Stimulated activated CD8-positive, alpha-beta memory T cell treated with anti-CD3 and anti-CD28 coated beads, Interleukin-7, amount 100 ng/mL, for 4 hours (primary cell): ENCODE measurements around the gene RAB43.

Source experiments
- DNase-seq, 2 donors: peaks; one replicate each; pipeline ENCODE4 v3.0.0-alpha.2; 2020; ENCODE audit warnings: low read depth in 2 of 2

The RAB43 gene

GRCh38 chr3:129061888-129062834 is 59.4 kb downstream of the RAB43 start:
- DNase-seq = no peak

GRCh38 chr3:129061023-129061887 is 60.3 kb downstream of the RAB43 start:
- DNase-seq = no peak

- DNase-seq = no peak
Observed at GRCh38 chr3:129060276-129061022, 61.2 kb downstream of the RAB43 start, which contains the start of gene GP9. TSS of gene GP9 (plus strand) at chr3:129060779. CDS start at chr3:129061740, 961 bp downstream.

GRCh38 chr3:129059311-129059958 is 62.2 kb downstream of the RAB43 start:
- no peak for DNase-seq

- no peak for DNase-seq
Observed at GRCh38 chr3:129058441-129059200, 63.0 kb downstream of the RAB43 start.

GRCh38 chr3:129057249-129057648 is 64.4 kb downstream of the RAB43 start:
- no peak for DNase-seq

- no peak for DNase-seq
Observed at GRCh38 chr3:129056451-129057173, 65.0 kb downstream of the RAB43 start.

- DNase-seq = no peak
Observed at GRCh38 chr3:129054605-129055104, 66.9 kb downstream of the RAB43 start.

- no peak for DNase-seq
Observed at GRCh38 chr3:129052675-129053074, 68.9 kb downstream of the RAB43 start.

- no peak for DNase-seq
Observed at GRCh38 chr3:129051871-129052340, 69.7 kb downstream of the RAB43 start.

- DNase-seq = no peak
Observed at GRCh38 chr3:129050556-129051295, 70.9 kb downstream of the RAB43 start.

GRCh38 chr3:129047553-129047839 is 74.1 kb downstream of the RAB43 start:
- no peak for DNase-seq

GRCh38 chr3:129046732-129047552 is 74.7 kb downstream of the RAB43 start:
- DNase-seq = no peak

- peak in 1 of 2 donors; percentile 30 for DNase-seq
Observed at GRCh38 chr3:129046037-129046731, 75.4 kb downstream of the RAB43 start.

GRCh38 chr3:129045675-129046036 is 75.9 kb downstream of the RAB43 start:
- peak in 1 of 2 donors; percentile 36 for DNase-seq

GRCh38 chr3:129040579-129041300 is 80.9 kb downstream of the RAB43 start:
- DNase-seq = no peak

- no peak for DNase-seq
Observed at GRCh38 chr3:129040039-129040336, 81.6 kb downstream of the RAB43 start.
